MG63 (cell line): ENCODE results near the gene ADM5. TPM values are rescaled to one million over a fixed set of nuclear protein-coding genes. Genes with fewer than 3 reads are reported as not detected.

Source experiments
- DNase-seq: peaks from one replicate; pipeline ENCODE4 v3.0.0-alpha.2; 2020
- H3K27me3 ChIP-seq: fragments of 250-450 bp; sonication (Bioruptor Pico); 2 replicates; pipeline ENCODE4 v1.5.1; 2020; ENCODE audit warnings: mild to moderate bottlenecking, moderate library complexity
- H3K36me3 ChIP-seq: fragments of 250-450 bp; sonication (Bioruptor Pico); 2 replicates; pipeline ENCODE4 v1.5.1; 2020; ENCODE audit warnings: mild to moderate bottlenecking, moderate library complexity
- H3K4me3 ChIP-seq: fragments of 250-450 bp; sonication (Bioruptor Pico); 2 replicates; pipeline ENCODE4 v1.5.1; 2020; ENCODE audit warnings: mild to moderate bottlenecking, moderate library complexity
- H3K9me3 ChIP-seq: fragments of 250-450 bp; sonication (Bioruptor Pico); 2 replicates; pipeline ENCODE4 v1.5.1; 2020; ENCODE audit warnings: mild to moderate bottlenecking, moderate library complexity
- total RNA-seq: library from RNA; depleted of rRNA; stranded (reverse); fragments of >200 nt; shearing (Covaris generic); gene quantifications from 2 replicates; pipeline ENCODE4 v1.2.3, GENCODE V29; 2014; ENCODE audit warnings: low replicate concordance; rRNA removed

The ADM5 gene
- total RNA-seq, result 0.33 and 1.4 TPM in 2 replicates

GRCh38 chr19:49689133-49690078 is at the start of gene ADM5:
Gene ADM5, plus strand, starts transcription at chr19:49689594. Its CDS starts 244 bp downstream, at chr19:49689838.
- no peak within 1 kb of the TSS for H3K4me3 ChIP-seq
- no peaks in the 10 kb centered on the region for H3K27me3 ChIP-seq
- H3K9me3 ChIP-seq, result no peaks in the 10 kb centered on the region
- peaks cover 25% of the 10 kb centered on the region for H3K36me3 ChIP-seq
- no peak for DNase-seq

GRCh38 chr19:49640113-49640898 is 49.1 kb upstream of the ADM5 start, which contains the start of gene RRAS:
Gene RRAS, minus strand, starts transcription at chr19:49640143. Its CDS starts 45 bp downstream, at chr19:49640098.
- H3K27me3 ChIP-seq, result no peaks in the 10 kb centered on the region
- DNase-seq, result peak; percentile 100
- H3K4me3 ChIP-seq, result peak within 1 kb of the TSS; percentile 98
- H3K36me3 ChIP-seq, result peaks cover 19% of the 10 kb centered on the region
- H3K9me3 ChIP-seq, result no peaks in the 10 kb centered on the region

DNA sequence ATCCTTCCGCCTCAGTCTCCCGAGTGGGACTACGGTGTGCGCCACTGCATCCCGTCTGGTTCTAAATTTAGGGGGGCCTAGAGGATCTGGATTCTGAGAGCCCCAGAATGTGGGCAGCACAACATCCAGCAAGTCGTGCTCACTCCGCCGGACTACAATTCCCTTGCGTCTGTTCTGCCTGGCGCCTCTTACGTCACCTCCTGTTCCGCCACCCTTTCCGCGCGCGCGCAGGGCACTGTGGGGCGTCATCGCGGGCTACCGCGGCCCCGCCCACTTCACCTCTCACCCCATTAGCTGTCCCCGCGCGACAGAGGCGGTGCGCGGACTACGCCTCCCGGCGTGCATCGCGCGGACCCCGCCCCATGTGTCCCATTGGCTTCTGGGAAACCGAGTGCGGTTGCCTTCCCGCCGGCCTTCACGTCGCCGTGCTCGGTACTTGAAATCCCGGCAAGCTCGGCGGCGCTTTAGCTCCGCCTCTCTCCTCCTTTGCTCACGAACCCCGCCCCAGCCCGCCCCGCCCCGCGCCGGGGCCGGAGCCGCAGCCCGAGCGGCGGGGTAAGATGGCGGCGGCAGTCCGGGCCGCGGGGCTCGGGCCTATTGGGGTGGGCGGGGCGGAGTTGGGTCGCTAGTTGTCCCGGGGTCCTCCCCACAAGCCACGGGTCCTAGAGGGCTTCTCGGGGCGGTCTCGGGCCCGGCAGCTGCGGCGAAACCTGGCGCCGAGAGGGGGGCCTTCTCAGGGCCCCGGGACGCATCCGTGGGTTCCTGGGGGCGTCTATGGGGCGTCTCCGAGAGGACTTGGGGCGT is 47.5 kb upstream of the ADM5 start, which contains the start of gene SCAF1:
Gene SCAF1, plus strand, starts transcription at position 522 of the 804 bp plus-strand sequence. CDS start 2,818 bp downstream, outside the sequence.
- DNase-seq, result peak; percentile 100
- no peaks in the 10 kb centered on the region for H3K9me3 ChIP-seq

DNA sequence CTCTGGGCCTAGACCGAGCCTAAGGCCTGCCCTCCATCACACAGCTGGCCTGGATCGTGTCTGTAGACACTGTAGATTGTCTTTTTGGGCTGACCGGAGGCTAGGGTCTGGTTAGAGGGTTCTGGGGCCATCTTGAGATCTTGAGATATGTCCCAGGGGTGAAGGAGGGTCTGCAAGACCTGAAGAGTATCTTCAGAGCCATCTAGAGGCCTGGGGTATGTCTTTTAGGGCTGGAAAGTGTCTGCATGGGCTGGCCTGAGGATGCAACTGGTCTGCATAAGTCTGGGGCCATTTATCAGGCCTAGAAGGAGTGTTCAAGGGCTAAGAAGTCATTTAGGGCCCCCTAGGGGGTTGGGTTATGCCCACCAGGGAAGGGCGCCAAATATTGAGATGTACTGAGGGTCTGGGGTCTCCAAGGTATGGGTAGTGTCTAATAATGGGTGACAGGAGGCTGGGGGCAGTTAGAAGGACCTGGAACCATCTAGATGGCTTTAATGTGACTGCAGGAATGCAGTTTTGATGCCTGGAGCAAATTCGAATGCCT is 46.8 kb upstream of the ADM5 start:
- Histone ChIP-seq H3K9me3 (no peaks in the 10 kb centered on the region), H3K4me3 (peak overlapping the region; percentile 98), H3K36me3 (peaks cover 41% of the 10 kb centered on the region), H3K27me3 (no peaks in the 10 kb centered on the region)
- no peak for DNase-seq

More for the DNA sequence above, 47.5 kb upstream of the ADM5 start, which contains the start of gene SCAF1:
- Histone ChIP-seq H3K36me3 (peaks cover 34% of the 10 kb centered on the region), H3K27me3 (no peaks in the 10 kb centered on the region), H3K4me3 (peak within 1 kb of the TSS; percentile 98)

DNA sequence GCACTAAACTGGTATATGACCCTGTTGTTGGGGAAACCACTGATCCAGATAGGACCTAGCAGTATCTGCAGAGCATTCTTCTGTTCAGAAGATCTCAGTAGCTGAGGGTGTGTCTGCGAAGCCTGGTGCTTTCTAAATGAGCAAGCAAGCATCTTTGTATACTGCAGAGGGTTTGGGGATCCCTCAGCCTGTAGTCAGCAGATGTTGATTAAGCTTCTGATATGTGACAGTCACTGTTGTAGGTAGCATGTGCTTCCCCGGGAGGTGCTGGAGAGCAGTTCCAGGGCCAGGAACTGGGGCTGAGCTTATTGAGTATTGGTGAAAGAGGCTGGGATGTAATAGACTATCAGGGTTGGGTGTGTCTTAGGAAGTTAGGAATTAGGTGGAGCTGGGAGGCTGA is 45.9 kb upstream of the ADM5 start:
- peak overlapping the region; percentile 98 for H3K4me3 ChIP-seq
- no peaks in the 10 kb centered on the region for H3K27me3 ChIP-seq
- no peak for DNase-seq
- no peaks in the 10 kb centered on the region for H3K9me3 ChIP-seq
- peaks cover 43% of the 10 kb centered on the region for H3K36me3 ChIP-seq

DNA sequence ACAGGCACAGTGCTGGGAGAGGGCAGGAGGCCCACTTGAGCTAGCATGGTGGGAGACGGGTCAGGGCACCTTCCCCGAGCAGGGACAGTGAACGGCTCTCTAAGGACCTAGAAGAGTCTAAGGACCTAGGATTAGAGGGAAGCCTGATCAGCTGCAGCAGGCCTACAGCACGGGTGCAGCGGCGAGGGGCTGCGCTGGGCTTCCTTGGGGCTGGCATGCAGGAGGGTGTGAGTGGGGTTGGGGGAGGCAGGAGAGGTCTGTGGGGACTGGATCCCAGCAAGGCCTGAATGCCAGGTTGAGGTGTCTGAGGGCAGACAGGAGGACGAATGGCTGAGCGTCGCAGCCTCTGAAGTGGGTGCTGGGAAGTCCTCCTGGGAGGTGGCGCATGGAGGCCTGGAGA is 43.8 kb upstream of the ADM5 start:
- H3K36me3 ChIP-seq, result peaks cover 63% of the 10 kb centered on the region

DNA sequence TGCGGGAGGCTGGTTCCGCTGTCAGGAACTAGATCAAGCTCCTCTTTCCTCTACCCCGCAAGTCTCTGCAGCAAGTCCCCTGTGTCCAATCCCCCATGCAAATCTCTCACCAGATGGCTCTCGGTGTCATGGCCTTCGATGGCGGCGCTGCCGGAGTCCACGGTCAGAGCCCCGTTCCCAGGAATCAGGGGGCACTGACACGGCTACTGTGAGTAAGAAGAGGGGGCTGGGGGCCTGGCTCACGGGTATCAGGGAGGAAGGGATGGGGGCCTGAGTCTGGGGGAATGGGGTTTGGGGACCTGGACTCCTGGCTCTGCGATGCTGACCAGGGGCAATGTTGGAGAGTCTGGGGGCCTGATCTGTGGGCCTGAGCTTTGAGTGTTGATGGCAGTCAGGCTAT is 43.4 kb upstream of the ADM5 start:
- DNase-seq, result no peak
- Histone ChIP-seq H3K9me3 (no peaks in the 10 kb centered on the region), H3K4me3 (no peak overlapping the region), H3K36me3 (peaks cover 64% of the 10 kb centered on the region), H3K27me3 (no peaks in the 10 kb centered on the region)

More for the DNA sequence above, 43.8 kb upstream of the ADM5 start:
- no peak for DNase-seq
- H3K4me3 ChIP-seq, result no peak overlapping the region
- H3K9me3 ChIP-seq, result no peaks in the 10 kb centered on the region
- H3K27me3 ChIP-seq, result no peaks in the 10 kb centered on the region

- Histone ChIP-seq H3K36me3 (peaks cover 67% of the 10 kb centered on the region), H3K4me3 (no peak overlapping the region), H3K27me3 (no peaks in the 10 kb centered on the region), H3K9me3 (no peaks in the 10 kb centered on the region)
- no peak for DNase-seq
These were observed 42.8 kb upstream of the ADM5 start for GRCh38 chr19:49646586-49646985.

DNA sequence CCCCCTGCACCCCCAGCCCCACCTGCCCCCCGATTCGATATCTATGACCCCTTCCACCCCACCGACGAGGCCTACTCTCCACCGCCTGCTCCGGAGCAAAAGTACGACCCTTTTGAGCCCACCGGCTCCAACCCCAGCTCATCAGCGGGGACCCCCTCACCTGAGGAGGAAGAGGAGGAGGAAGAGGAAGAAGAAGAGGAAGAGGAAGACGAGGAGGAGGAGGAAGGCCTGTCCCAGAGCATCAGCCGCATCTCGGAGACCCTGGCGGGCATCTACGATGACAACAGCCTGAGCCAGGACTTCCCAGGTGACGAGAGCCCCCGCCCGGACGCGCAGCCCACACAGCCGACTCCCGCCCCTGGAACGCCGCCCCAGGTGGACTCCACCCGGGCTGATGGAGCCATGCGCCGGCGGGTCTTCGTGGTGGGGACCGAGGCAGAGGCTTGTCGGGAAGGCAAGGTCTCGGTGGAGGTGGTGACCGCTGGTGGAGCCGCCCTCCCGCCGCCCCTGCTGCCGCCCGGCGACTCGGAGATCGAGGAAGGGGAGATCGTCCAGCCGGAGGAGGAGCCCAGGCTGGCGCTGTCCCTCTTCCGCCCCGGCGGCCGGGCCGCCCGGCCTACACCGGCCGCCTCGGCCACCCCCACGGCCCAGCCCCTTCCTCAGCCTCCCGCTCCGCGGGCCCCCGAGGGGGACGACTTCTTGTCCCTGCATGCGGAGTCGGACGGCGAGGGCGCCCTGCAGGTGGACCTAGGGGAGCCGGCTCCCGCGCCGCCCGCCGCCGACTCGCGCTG is 38.2 kb upstream of the ADM5 start:
- DNase-seq, result no peak
- no peak overlapping the region for H3K4me3 ChIP-seq
- peaks cover 77% of the 10 kb centered on the region for H3K36me3 ChIP-seq
- H3K9me3 ChIP-seq, result no peaks in the 10 kb centered on the region
- no peaks in the 10 kb centered on the region for H3K27me3 ChIP-seq

GRCh38 chr19:49651820-49652550 is 37.4 kb upstream of the ADM5 start:
- H3K9me3 ChIP-seq, result no peaks in the 10 kb centered on the region
- H3K27me3 ChIP-seq, result no peaks in the 10 kb centered on the region
- H3K4me3 ChIP-seq, result no peak overlapping the region
- peaks cover 77% of the 10 kb centered on the region for H3K36me3 ChIP-seq
- DNase-seq, result no peak

DNA sequence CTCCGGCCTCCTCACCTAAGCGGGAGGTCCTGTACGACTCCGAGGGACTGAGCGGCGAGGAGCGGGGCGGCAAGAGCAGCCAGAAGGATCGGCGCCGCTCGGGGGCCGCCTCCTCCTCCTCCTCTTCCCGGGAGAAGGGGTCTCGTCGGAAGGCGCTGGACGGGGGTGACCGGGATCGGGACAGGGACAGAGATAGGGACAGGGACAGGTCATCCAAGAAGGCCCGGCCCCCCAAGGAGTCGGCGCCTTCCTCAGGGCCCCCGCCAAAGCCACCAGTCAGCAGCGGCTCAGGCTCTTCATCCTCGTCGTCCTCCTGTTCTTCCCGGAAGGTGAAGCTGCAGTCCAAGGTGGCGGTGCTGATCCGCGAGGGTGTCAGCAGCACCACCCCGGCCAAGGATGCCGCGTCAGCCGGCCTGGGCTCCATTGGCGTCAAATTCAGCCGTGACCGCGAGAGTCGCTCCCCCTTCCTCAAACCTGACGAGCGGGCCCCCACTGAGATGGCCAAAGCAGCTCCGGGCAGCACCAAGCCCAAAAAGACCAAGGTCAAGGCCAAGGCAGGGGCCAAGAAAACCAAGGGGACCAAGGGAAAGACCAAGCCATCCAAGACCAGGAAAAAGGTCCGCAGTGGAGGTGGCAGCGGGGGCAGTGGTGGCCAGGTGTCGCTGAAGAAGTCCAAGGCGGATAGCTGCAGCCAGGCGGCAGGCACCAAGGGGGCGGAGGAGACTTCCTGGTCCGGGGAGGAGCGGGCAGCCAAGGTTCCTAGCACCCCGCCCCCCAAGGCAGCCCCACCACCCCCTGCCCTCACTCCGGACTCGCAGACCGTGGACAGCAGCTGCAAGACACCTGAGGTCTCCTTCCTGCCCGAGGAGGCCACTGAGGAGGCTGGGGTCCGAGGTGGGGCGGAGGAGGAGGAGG is 36.6 kb upstream of the ADM5 start:
- no peak overlapping the region for H3K4me3 ChIP-seq
- H3K36me3 ChIP-seq, result peaks cover 76% of the 10 kb centered on the region
- H3K9me3 ChIP-seq, result no peaks in the 10 kb centered on the region
- DNase-seq, result no peak
- H3K27me3 ChIP-seq, result no peaks in the 10 kb centered on the region

DNA sequence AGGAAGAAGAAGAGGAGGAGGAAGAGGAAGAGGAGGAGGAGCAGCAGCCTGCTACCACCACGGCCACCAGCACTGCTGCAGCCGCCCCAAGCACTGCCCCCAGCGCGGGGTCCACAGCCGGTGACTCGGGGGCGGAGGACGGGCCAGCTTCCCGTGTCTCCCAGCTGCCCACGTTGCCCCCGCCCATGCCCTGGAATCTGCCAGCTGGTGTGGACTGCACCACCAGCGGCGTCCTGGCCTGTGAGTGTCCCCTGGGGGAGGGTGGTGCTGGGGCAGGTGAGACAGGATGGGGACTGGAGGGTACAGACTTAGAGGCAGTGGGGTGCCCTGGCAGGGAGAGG is 36.0 kb upstream of the ADM5 start:
- Histone ChIP-seq H3K9me3 (no peaks in the 10 kb centered on the region), H3K4me3 (no peak overlapping the region), H3K36me3 (peaks cover 81% of the 10 kb centered on the region), H3K27me3 (no peaks in the 10 kb centered on the region)
- DNase-seq, result no peak

GRCh38 chr19:49654581-49654980 is 34.8 kb upstream of the ADM5 start:
- Histone ChIP-seq H3K9me3 (no peaks in the 10 kb centered on the region), H3K36me3 (peaks cover 83% of the 10 kb centered on the region), H3K4me3 (no peak overlapping the region), H3K27me3 (no peaks in the 10 kb centered on the region)
- no peak for DNase-seq
